Measurements from ENCODE around the gene NME1. TPM values are rescaled to one million over a fixed set of nuclear protein-coding genes. Genes with fewer than 3 reads are reported as not detected.
"Not testable (repeated sequence)": the region's sequence is repeated elsewhere in the genome, so short reads cannot be mapped to it uniquely, and the experiment has no call there.

Gene NME1
- 10 to 100 TPM; 19.1 to 32.6 (median 29.2) TPM for total RNA-seq

- no peaks in the 10 kb centered on the region for H3K9me3 ChIP-seq
- peak; percentile 97 for DNase-seq
- intact Hi-C loops (cut with DNase I; ENCODE audit: low total_unique reads), result loop anchor here (1.0 to 10.0 kb wide), 6 partner anchors 13 to 286 kb away; partner anchors contain the start of genes MBTD1, NME2, TOB1 and UTP18
- TF ChIP-seq CTCF (IDR thresholded peaks at IDR 0.05 in 4 of 5, conservative IDR thresholded peaks at IDR 0.05 in 1 of 5), result peak; percentile 70 to 80 (median 78)
- TF ChIP-seq POLR2A (IDR thresholded peaks at IDR 0.05), result peak; percentile 34 to 59
- in situ Hi-C loops (cut with MboI; ENCODE audit: low sequenced_read_pairs in 4 of 4), result loop anchor here (5.0 to 25.0 kb wide), 3 partner anchors 149 to 291 kb away; partner anchors contain the start of gene TOB1 (in 2 of the 4)
- no peaks in the 10 kb centered on the region for H3K27me3 ChIP-seq
- peak within 1 kb of the TSS; percentile 64 to 77 (median 72) for H3K4me3 ChIP-seq
- H3K27ac ChIP-seq, result peak within 1 kb of the TSS; percentile 82 to 90 (median 88)
- H3K4me1 ChIP-seq, result peaks cover 17 to 18% of the 10 kb centered on the region in 2 donors
- ATAC-seq, result peak; percentile 98 to 99
- peaks cover 0 to 27% of the 10 kb centered on the region in 2 donors for H3K36me3 ChIP-seq
Observed at GRCh38 chr17:51153210-51154072, at the start of gene NME1. Gene NME1 (plus strand): TSS chr17:51153559. CDS start chr17:51155655, 2,096 bp downstream.

- H3K4me1 ChIP-seq, result peaks cover 23 to 35% of the 10 kb centered on the region in 2 donors
- no peak overlapping the region for H3K4me3 ChIP-seq
- no peaks in the 10 kb centered on the region for H3K27me3 ChIP-seq
- intact Hi-C loops (cut with DNase I; ENCODE audit: low total_unique reads) (no loop called here), in situ Hi-C loops (cut with MboI; ENCODE audit: low sequenced_read_pairs in 4 of 4) (no loop called here)
- H3K9me3 ChIP-seq, result no peaks in the 10 kb centered on the region
- H3K27ac ChIP-seq, result no peak overlapping the region
- TF ChIP-seq CTCF (IDR thresholded peaks at IDR 0.05 in 4 of 5, conservative IDR thresholded peaks at IDR 0.05 in 1 of 5), result no peak
- TF ChIP-seq POLR2A (IDR thresholded peaks at IDR 0.05), result no peak
- ATAC-seq (no peak), DNase-seq (no peak)
- H3K36me3 ChIP-seq, result no peaks in the 10 kb centered on the region
Observed at GRCh38 chr17:51107778-51108177, 45.6 kb upstream of the NME1 start.

DNA sequence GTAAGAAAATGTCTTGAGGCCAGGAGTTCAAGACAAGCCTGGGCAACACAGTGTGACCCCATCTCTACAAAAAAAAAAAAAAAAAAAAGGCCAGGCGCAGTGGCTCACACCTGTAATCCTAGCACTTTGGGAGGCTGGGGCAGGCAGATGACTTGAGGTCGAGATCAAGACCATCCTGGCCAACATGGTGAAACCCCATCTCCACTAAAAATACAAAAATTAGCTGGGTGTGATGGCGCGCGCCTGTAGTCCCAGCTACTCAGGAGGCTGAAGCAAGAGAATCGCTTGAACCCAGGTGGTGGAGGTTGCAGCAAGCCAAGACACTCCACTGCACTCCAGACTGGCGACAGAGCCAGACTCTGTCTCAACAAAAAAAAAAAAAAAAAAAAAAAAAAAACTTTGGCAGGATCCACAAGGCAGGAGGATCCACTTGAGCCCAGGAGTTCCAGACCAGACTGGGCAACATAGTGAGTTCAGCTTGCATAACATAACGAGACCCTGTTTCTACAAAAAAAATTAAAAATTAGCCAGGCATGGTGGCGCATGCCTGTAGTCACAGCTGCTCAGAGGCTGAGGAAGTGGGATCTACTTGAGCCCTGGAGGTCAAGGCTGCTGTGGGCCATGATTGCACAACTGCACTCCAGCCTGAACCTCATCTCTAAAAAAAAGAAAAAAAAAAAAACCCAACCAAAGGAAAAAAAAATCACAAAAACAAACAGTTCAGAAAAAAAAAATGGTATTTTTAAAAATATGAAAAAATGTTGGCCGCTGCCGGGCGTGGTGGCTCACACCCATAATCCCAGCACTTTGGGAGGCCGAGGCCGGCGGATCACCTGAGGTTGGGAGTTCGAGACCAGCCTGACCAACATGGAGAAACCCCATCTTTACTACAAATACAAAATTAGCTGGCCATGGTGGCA lies 40.8 kb upstream of the NME1 start:
- in situ Hi-C loops (cut with MboI; ENCODE audit: low sequenced_read_pairs in 4 of 4), result loop anchor here in 1 of 4 donors (10.0 kb wide), 1 partner anchor 248 kb away; the partner anchor contains the start of gene TOB1

GRCh38 chr17:51115179-51115578 lies 38.2 kb upstream of the NME1 start:
- Histone ChIP-seq H3K27ac (peak overlapping the region in 1 of 4 donors; percentile 11), H3K4me1 (peaks cover 38 to 42% of the 10 kb centered on the region in 2 donors), H3K27me3 (no peaks in the 10 kb centered on the region), H3K36me3 (no peaks in the 10 kb centered on the region), H3K4me3 (no peak overlapping the region), H3K9me3 (no peaks in the 10 kb centered on the region)
- intact Hi-C loops (cut with DNase I; ENCODE audit: low total_unique reads) (loop anchor here (5.0 kb wide), 1 partner anchor 38 kb away; no protein-coding TSS in a partner anchor), in situ Hi-C loops (cut with MboI; ENCODE audit: low sequenced_read_pairs in 4 of 4) (loop anchor here in 1 of 4 donors (10.0 kb wide), 1 partner anchor 250 kb away; the partner anchor contains the start of gene TOB1)
- DNase-seq (no peak), ATAC-seq (no peak)
- TF ChIP-seq POLR2A (IDR thresholded peaks at IDR 0.05), result no peak
- TF ChIP-seq CTCF (IDR thresholded peaks at IDR 0.05 in 4 of 5, conservative IDR thresholded peaks at IDR 0.05 in 1 of 5), result no peak

More for the DNA sequence above, 40.8 kb upstream of the NME1 start:
- peak; percentile 32 to 61 for DNase-seq
- H3K4me1 ChIP-seq, result peaks cover 20 to 26% of the 10 kb centered on the region in 2 donors
- intact Hi-C loops (cut with DNase I; ENCODE audit: low total_unique reads); H3K4me3 ChIP-seq; H3K9me3 ChIP-seq; H3K27me3 ChIP-seq; H3K36me3 ChIP-seq: not testable (repeated sequence)
- H3K27ac ChIP-seq, result peak overlapping the region; percentile 14 to 64 (median 50)
- ATAC-seq, result peak; percentile 70 to 76

Data from gastrocnemius medialis (tissue), 4 donors.